Heart left ventricle (tissue), 16 donors: Measurements from ENCODE around the gene DDTL. TPM values are rescaled to one million over a fixed set of nuclear protein-coding genes. Genes with fewer than 3 reads are reported as not detected.
A peak's percentile ranks its signal among the peaks of the same experiment; 100 is the strongest.
"Not testable (repeated sequence)": the region's sequence is repeated elsewhere in the genome, so short reads cannot be mapped to it uniquely, and the experiment has no call there.

Source experiments
- ATAC-seq, 4 donors: fragments of 200-7000 bp; cut with Tn5 transposase; one replicate each; pipeline ENCODE4 v1.9.1; 2020 to 2022; ENCODE audit warnings: moderate library complexity in 4 of 4, mild to moderate bottlenecking in 3 of 4, moderate number of reproducible peaks in 1 of 4
- DNase-seq, 5 donors: peaks; one replicate each; pipeline ENCODE4 v3.0.0-alpha.2; 2020
- H3K27ac ChIP-seq, 12 donors: fragments of 200-600 bp; sonication (generic) in 4 of 12; one replicate each; pipeline versions ENCODE4 v1.5.0 to v1.8.0; 2016 to 2022; ENCODE audit warnings: mild to moderate bottlenecking in 2 of 12
- H3K27me3 ChIP-seq, 9 donors: fragments of 200-600 bp; sonication (generic) in 2 of 9; one replicate each; pipeline versions ENCODE4 v1.5.1 to v1.8.0; 2016 to 2022; ENCODE audit warnings: mild to moderate bottlenecking in 3 of 9
- H3K36me3 ChIP-seq, 9 donors: fragments of 200-600 bp; sonication (generic) in 2 of 9; one replicate each; pipeline versions ENCODE4 v1.5.0 to v1.8.0; 2018 to 2022; ENCODE audit warnings: mild to moderate bottlenecking in 2 of 9
- H3K4me1 ChIP-seq, 12 donors: fragments of 200-600 bp; sonication (generic) in 4 of 12; one replicate each; pipeline versions ENCODE4 v1.5.0 to v1.8.0; 2016 to 2022; ENCODE audit warnings: mild to moderate bottlenecking in 3 of 12
- H3K4me3 ChIP-seq, 12 donors: fragments of 200-600 bp; sonication (generic) in 4 of 12; one replicate each; pipeline versions ENCODE4 v1.5.0 to v1.8.0; 2017 to 2022; ENCODE audit warnings: mild to moderate bottlenecking in 9 of 12, moderate library complexity in 4 of 12
- H3K9me3 ChIP-seq, 12 donors: fragments of 200-600 bp; sonication (generic) in 4 of 12; one replicate each; pipeline versions ENCODE4 v1.5.0 to v1.8.0; 2016 to 2022; ENCODE audit warnings: mild to moderate bottlenecking in 1 of 12
- POLR2A ChIP-seq, 2 donors: fragments of 450-650 bp; IDR thresholded peaks; one replicate each; pipeline ENCODE4 v1.6.1; 2017; ENCODE audit warnings: antibody characterized with exemption in 2 of 2, mild to moderate bottlenecking in 2 of 2, moderate library complexity in 2 of 2
- WGBS, 4 donors: extraction: QIAGEN DNeasy Blood & Tissue Kit in 2 of 4; methylation state at CpG; one replicate each; pipeline versions ENCODE4 v1.1.5 to v1.1.7; 2013 to 2018; 5-methylcytosine and 5-hydroxymethylcytosine counted together
- intact Hi-C, 10 donors: fragments of 100-400 bp; cut with DNase I; formaldehyde crosslinking; loops; one replicate each; pipeline versions ENCODE4 v1.11.1 to v1.14.2; 2022
- long read RNA-seq, 3 donors: library from polyadenylated mRNA; unstranded; transcript quantifications; one replicate each; pipeline ENCODE4 v2.0.0, GENCODE V29; 2020 to 2021
- polyA plus RNA-seq, 2 donors: library from polyadenylated mRNA; stranded (reverse); fragments of 200-250 nt; gene quantifications; one replicate each; pipeline ENCODE4 v1.2.3, GENCODE V29; 2013
- total RNA-seq, 9 donors: library from RNA; depleted of rRNA in 2 of 9; stranded (reverse); fragments of >200 nt in 2 of 9; fragmentation: NEBNext Ultra II Directional in 3 of 9; extraction: Animal tissue kit (Norgen Biotek cat#: 25700) in 3 of 9; gene quantifications; one replicate each; pipeline versions ENCODE4 v1.1.0 to v1.2.4, GENCODE V29; 2016 to 2023
- TF ChIP-seq, protein P1 (sequence below), 12 donors: fragments of 200-600 bp; sonication (generic) in 4 of 12; IDR thresholded peaks; one replicate each; pipeline versions ENCODE4 v1.5.0 to v1.8.0; 2018 to 2022; ENCODE audit warnings: antibody characterized with exemption in 12 of 12, mild to moderate bottlenecking in 5 of 12
- donor health status: ischemic (EF 13 %, LVEDD 7.1; RV severe dilation, severe dysfunction).
- donor health status: healthy with polysubstance abuse.
- donor health status: DM: no; HTN: yes; CAD: no.
- donor health status: DM: no; HTN: no; CAD: no.
- donor health status: ischemic (EF 25% LVEDD 6.9; RV normal size, moderate dysfunction).
- donor health status: ischemic (EF 25% LVEDD 5.7; RV mildly dilated, moderate dysfunction).
- donor health status: healthy.
- donor health status: DM: yes; HTN: yes; CAD: no.
- donor health status: ischemic (EF 35%, LVEDD 5.7; RV mildly dilated, moderate dysfunction).
- donor health status: nonischemic (EF 11% LVEDD 7.7; RV severe dilation, severe dysfunction).
- donor health status: DM: yes; HTN: yes; CAD: no.
- donor health status: PGD.
- donor health status: ischemic (EF 29% LVEDD 5.4; RV normal size, mild dysfunction).
- donor health status: nonischemic (EF 23%, LVEDD 6.1; RV moderate dilation, normal function).

DDTL gene
- total RNA-seq (1 to 10 TPM in 5 of 9 donors, not detected in 4; 1.1 to 2.3 (median 2.2) TPM), polyA plus RNA-seq (1 to 10 TPM; 2.8 to 6.7 TPM)
- long read RNA-seq, donor 1, partial matches to known transcripts: 0 of 1 reads
- long read RNA-seq, donor 1, other reads (novel, unspliced or antisense): 1 of 1 reads
- long read RNA-seq, donor 2, partial matches to known transcripts: 0 of 2 reads
- long read RNA-seq, donor 2, other reads (novel, unspliced or antisense): 1 of 2 reads
- long read RNA-seq, donor 3, partial matches to known transcripts: 0 of 1 reads
- long read RNA-seq, donor 3, other reads (novel, unspliced or antisense): 1 of 1 reads

- H3K4me3 ChIP-seq: not testable (repeated sequence)
- intact Hi-C loops: loop anchor here in 2 of 10 donors (5.0 kb wide), 1 partner anchor 34 kb away; no protein-coding TSS in a partner anchor
- peak; percentile 90 to 98 (median 94) for ATAC-seq
Measured at GRCh38 chr22:23966568-23966967, at the start of gene DDTL. DDTL (plus strand) TSS chr22:23966888; CDS start chr22:23966915, 27 bp downstream.

DNA sequence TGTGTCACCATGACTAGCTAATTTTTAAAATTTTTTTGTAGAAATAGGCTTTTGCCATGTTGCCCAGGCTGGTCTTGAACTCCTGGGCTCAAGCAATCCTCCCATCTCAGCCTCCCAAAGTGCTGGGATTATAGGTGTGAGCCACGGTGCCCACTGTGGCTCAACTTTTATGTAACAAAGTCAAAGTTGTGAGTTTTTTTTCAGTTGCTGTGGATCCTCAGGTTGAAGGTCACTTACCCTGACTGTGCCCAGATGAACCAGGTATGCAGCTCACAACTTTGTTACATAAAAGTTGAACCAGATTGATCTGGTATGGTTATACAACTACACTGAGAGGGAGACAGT is 46.4 kb upstream of the DDTL start:
- intact Hi-C loops: not testable (repeated sequence)

More at GRCh38 chr22:23966568-23966967, at the start of gene DDTL:
- not testable (repeated sequence) for H3K27me3 ChIP-seq, DNase-seq, H3K27ac ChIP-seq, H3K9me3 ChIP-seq
- no CpG with 5 or more reads among the region's 30 CpGs for WGBS, 4 donors
- H3K4me1 ChIP-seq: peaks cover 0 to 22% (median under 1%) of the 10 kb centered on the region in 12 donors
- peaks cover 0 to 26% (median 23%) of the 10 kb centered on the region in 9 donors for H3K36me3 ChIP-seq

DNA sequence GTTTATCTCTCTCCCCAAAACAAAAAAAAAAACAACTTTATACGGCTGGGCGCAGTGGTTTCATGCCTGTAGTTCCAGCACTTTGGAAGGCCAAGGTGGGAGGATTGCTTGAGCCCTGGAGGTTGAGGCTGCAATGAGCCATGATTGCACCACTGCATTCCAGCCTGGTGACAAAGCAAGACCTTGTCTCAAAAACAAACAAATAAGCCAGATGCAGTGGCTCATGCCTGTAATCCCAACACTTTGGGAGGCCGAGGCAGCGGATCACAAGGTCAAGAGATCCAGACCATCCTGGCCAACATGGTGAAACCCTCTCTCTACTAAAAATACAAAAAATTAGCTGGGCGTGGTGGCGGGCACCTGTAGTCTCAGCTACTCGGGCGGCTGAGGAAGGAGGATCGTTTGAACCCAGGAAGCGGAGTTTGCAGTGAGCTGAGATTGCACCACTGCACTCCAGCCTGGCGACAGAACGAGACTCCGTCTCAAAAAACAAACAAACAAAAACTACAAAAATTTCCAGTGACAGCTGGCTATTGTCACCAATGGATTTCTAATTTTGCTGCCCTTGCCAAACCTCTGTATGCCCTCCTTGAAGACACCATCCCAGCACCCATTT is 45.0 kb upstream of the DDTL start:
- ATAC-seq, H3K27me3 ChIP-seq, intact Hi-C loops, H3K27ac ChIP-seq, DNase-seq, H3K4me1 ChIP-seq, H3K4me3 ChIP-seq: not testable (repeated sequence)
- 90 to 94% (median 92%) methylated on average over 13 of the region's 13 CpGs for WGBS, 4 donors
- Histone ChIP-seq H3K9me3 (peaks cover 0 to 18% (median 5%) of the 10 kb centered on the region in 12 donors), H3K36me3 (peaks cover 0 to 43% (median 17%) of the 10 kb centered on the region in 9 donors)

More for the DNA sequence above, 46.4 kb upstream of the DDTL start:
- not testable (repeated sequence) for ATAC-seq, H3K4me1 ChIP-seq, H3K27me3 ChIP-seq, H3K4me3 ChIP-seq, H3K9me3 ChIP-seq, DNase-seq
- peak overlapping the region in 1 of 12 donors; percentile 56 for H3K27ac ChIP-seq
- H3K36me3 ChIP-seq: peaks cover 0 to 32% (median 12%) of the 10 kb centered on the region in 9 donors
- 92 to 100% (median 96%) methylated on average over 1 of the region's 1 CpG for WGBS, 4 donors

GRCh38 chr22:23922921-23923320 is 43.8 kb upstream of the DDTL start:
- peaks cover 0 to 48% (median 17%) of the 10 kb centered on the region in 9 donors for H3K36me3 ChIP-seq
- H3K4me3 ChIP-seq: no peak overlapping the region
- H3K27me3 ChIP-seq: no peaks in the 10 kb centered on the region
- TF ChIP-seq, protein P1, sequence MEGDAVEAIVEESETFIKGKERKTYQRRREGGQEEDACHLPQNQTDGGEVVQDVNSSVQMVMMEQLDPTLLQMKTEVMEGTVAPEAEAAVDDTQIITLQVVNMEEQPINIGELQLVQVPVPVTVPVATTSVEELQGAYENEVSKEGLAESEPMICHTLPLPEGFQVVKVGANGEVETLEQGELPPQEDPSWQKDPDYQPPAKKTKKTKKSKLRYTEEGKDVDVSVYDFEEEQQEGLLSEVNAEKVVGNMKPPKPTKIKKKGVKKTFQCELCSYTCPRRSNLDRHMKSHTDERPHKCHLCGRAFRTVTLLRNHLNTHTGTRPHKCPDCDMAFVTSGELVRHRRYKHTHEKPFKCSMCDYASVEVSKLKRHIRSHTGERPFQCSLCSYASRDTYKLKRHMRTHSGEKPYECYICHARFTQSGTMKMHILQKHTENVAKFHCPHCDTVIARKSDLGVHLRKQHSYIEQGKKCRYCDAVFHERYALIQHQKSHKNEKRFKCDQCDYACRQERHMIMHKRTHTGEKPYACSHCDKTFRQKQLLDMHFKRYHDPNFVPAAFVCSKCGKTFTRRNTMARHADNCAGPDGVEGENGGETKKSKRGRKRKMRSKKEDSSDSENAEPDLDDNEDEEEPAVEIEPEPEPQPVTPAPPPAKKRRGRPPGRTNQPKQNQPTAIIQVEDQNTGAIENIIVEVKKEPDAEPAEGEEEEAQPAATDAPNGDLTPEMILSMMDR (IDR thresholded peaks at IDR 0.05): no peak
- no peak for TF ChIP-seq POLR2A (IDR thresholded peaks at IDR 0.05)
- WGBS, 4 donors: 56 to 68% (median 66%) methylated on average over 2 of the region's 2 CpGs
- DNase-seq (no peak), ATAC-seq (no peak)
- no peak overlapping the region for H3K27ac ChIP-seq
- intact Hi-C loops: no loop called here
- no peaks in the 10 kb centered on the region for H3K4me1 ChIP-seq
- peaks cover 0 to 18% (median 5%) of the 10 kb centered on the region in 12 donors for H3K9me3 ChIP-seq

DNA sequence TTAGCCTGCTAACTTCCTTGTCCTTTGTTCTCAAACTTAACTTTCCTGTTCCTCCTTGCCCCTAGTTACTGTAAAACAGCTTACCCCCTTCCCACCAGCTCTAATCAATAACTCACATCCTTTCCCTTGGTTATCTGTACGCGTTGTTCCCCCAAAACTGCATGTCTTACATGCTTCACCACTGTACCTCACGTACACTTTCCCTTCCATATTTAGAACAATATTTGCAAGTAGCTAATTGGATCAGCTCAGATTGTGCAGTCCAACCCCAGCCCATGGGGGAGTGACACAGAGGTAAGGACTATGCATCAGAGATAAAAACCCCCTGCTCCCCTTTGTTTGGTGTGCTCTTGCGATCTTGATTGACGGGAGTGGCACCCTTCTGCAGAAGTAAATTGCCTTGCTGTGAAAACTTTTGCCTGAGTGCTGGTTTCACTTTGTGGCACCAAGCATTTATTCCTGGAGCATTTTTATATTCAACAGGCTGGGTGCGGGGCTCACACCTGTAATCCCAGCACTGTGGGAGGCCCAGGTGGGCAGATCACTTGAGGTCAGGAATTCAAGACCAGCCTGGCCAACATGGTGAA is 41.6 kb upstream of the DDTL start:
- peaks cover 0 to 59% (median 17%) of the 10 kb centered on the region in 9 donors for H3K36me3 ChIP-seq

More for the DNA sequence above, 41.6 kb upstream of the DDTL start:
- no peaks in the 10 kb centered on the region for H3K4me1 ChIP-seq
- peaks cover 0 to 20% (median 5%) of the 10 kb centered on the region in 12 donors for H3K9me3 ChIP-seq
- no peak overlapping the region for H3K4me3 ChIP-seq
- H3K27me3 ChIP-seq: no peaks in the 10 kb centered on the region
- ATAC-seq (no peak), DNase-seq (no peak)
- no peak overlapping the region for H3K27ac ChIP-seq
- intact Hi-C loops: loop anchor here in 1 of 10 donors (5.0 kb wide), 1 partner anchor 47 kb away; the partner anchor contains the start of gene DDT
- no peak for TF ChIP-seq POLR2A (IDR thresholded peaks at IDR 0.05)
- TF ChIP-seq, protein P1 (IDR thresholded peaks at IDR 0.05): no peak
- WGBS, 4 donors: 83 to 92% (median 91%) methylated on average over 5 to 6 of the region's 6 CpGs
